ENCODE measurements around the gene TMBIM6. TPM values are rescaled to one million over a fixed set of nuclear protein-coding genes. Genes with fewer than 3 reads are reported as not detected.

The TMBIM6 gene
- total RNA-seq, 1 donor from 2014 or later, result 571 TPM

GRCh38 chr12:49793620-49794019, 52.3 kb downstream of the TMBIM6 start:
- Mint-ChIP-seq H3K27me3 (ENCODE audit: unreplicated experiment) (peaks cover 10% of the 10 kb centered on the region), H3K4me3 (ENCODE audit: unreplicated experiment) (no peak overlapping the region), H3K36me3 (ENCODE audit: low read depth, unreplicated experiment) (peaks cover 22% of the 10 kb centered on the region), H3K27ac (ENCODE audit: unreplicated experiment) (no peak overlapping the region), H3K4me1 (ENCODE audit: unreplicated experiment) (peaks cover 15% of the 10 kb centered on the region), H3K9me3 (ENCODE audit: unreplicated experiment) (no peaks in the 10 kb centered on the region)
- no peak for DNase-seq (ENCODE audit: low spot score)
- TF ChIP-seq, protein P1, sequence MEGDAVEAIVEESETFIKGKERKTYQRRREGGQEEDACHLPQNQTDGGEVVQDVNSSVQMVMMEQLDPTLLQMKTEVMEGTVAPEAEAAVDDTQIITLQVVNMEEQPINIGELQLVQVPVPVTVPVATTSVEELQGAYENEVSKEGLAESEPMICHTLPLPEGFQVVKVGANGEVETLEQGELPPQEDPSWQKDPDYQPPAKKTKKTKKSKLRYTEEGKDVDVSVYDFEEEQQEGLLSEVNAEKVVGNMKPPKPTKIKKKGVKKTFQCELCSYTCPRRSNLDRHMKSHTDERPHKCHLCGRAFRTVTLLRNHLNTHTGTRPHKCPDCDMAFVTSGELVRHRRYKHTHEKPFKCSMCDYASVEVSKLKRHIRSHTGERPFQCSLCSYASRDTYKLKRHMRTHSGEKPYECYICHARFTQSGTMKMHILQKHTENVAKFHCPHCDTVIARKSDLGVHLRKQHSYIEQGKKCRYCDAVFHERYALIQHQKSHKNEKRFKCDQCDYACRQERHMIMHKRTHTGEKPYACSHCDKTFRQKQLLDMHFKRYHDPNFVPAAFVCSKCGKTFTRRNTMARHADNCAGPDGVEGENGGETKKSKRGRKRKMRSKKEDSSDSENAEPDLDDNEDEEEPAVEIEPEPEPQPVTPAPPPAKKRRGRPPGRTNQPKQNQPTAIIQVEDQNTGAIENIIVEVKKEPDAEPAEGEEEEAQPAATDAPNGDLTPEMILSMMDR (IDR thresholded peaks at IDR 0.05; ENCODE audit: unreplicated experiment), result no peak

GRCh38 chr12:49794021-49794420, 52.7 kb downstream of the TMBIM6 start:
- Mint-ChIP-seq H3K4me1 (ENCODE audit: unreplicated experiment) (peaks cover 15% of the 10 kb centered on the region), H3K4me3 (ENCODE audit: unreplicated experiment) (peak overlapping the region; percentile 42), H3K27me3 (ENCODE audit: unreplicated experiment) (peaks cover 11% of the 10 kb centered on the region), H3K9me3 (ENCODE audit: unreplicated experiment) (no peaks in the 10 kb centered on the region), H3K27ac (ENCODE audit: unreplicated experiment) (no peak overlapping the region), H3K36me3 (ENCODE audit: low read depth, unreplicated experiment) (peaks cover 26% of the 10 kb centered on the region)
- TF ChIP-seq, protein P1 (IDR thresholded peaks at IDR 0.05; ENCODE audit: unreplicated experiment), result no peak
- DNase-seq (ENCODE audit: low spot score), result no peak

DNA sequence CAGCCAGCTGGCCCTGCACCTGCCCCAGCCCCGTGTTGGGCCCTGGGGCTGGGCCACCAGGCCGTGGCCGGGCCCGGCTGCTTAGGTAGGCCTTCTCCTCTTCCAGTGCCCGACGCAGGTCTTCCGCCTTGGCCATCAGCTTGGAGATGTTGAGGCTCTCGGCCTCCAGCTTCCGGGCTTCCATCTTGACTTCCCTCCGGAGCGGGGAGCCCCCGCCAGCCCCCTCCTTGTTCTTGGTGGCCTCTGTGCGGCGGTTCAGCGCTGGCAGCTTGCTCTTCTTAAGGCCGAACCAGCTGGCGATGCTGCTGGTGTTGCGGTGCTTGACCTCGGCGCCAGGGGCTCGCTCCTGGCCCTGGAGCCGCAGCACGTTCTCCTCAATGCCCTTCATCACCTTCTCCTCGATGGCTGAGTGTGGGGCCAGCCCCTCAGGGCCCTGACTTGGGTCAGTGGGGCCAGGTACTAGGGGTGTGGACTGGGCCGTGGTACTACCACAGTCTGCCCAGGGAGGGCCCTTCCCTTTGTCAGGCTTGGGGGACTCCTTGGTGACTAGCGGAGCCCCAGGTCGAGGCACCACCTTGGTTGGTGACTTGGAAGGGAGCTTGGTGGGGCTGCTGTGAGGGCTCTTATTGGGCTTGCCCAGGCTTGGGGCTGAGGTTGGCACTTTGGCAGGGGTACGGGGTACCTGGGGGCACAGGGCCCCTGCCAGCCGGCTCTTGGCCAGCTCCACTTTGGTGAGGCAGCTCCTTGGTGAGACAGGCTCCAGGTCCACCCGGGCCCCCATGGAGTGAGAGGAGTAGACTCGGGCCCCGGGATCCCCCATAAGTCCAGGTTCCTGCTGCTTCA, 53.7 kb downstream of the TMBIM6 start:
- Mint-ChIP-seq H3K4me1 (ENCODE audit: unreplicated experiment) (peaks cover 12% of the 10 kb centered on the region), H3K36me3 (ENCODE audit: low read depth, unreplicated experiment) (peaks cover 27% of the 10 kb centered on the region), H3K4me3 (ENCODE audit: unreplicated experiment) (no peak overlapping the region), H3K27me3 (ENCODE audit: unreplicated experiment) (peaks cover 12% of the 10 kb centered on the region), H3K9me3 (ENCODE audit: unreplicated experiment) (no peaks in the 10 kb centered on the region), H3K27ac (ENCODE audit: unreplicated experiment) (no peak overlapping the region)
- DNase-seq (ENCODE audit: low spot score), result no peak
- TF ChIP-seq, protein P1 (IDR thresholded peaks at IDR 0.05; ENCODE audit: unreplicated experiment), result no peak

DNA sequence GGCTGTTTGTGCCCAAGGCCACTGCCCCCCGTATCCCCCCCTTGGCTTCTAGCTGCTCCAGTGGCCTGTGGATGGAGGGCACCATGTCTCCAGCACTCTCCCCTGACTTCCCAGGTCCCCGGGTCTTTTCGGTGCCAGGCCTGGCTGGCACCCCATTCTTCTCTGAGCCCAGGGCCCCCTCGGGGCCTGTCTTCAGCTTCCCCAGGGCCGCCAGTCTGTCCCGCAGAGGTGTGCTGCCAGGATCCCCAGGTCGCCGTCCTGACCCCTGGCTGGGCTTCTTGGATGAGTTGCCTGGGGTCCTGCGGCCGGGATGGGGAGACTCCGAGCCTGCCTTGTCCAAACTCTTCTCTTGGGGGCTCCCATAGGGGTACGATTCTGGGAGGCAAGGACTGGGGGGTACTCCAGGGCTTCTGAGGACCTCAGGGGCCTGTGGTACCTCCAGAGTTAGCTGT, 54.3 kb downstream of the TMBIM6 start:
- H3K4me1 Mint-ChIP-seq (ENCODE audit: unreplicated experiment), result peaks cover 9% of the 10 kb centered on the region
- DNase-seq (ENCODE audit: low spot score), result no peak
- H3K36me3 Mint-ChIP-seq (ENCODE audit: low read depth, unreplicated experiment), result peaks cover 27% of the 10 kb centered on the region
- no peaks in the 10 kb centered on the region for H3K9me3 Mint-ChIP-seq (ENCODE audit: unreplicated experiment)
- H3K27ac Mint-ChIP-seq (ENCODE audit: unreplicated experiment), result no peak overlapping the region
- TF ChIP-seq, protein P1 (IDR thresholded peaks at IDR 0.05; ENCODE audit: unreplicated experiment), result no peak
- H3K4me3 Mint-ChIP-seq (ENCODE audit: unreplicated experiment), result peak overlapping the region; percentile 25
- H3K27me3 Mint-ChIP-seq (ENCODE audit: unreplicated experiment), result peaks cover 12% of the 10 kb centered on the region

GRCh38 chr12:49796155-49796554, 54.8 kb downstream of the TMBIM6 start:
- H3K36me3 Mint-ChIP-seq (ENCODE audit: low read depth, unreplicated experiment), result peaks cover 24% of the 10 kb centered on the region
- H3K27ac Mint-ChIP-seq (ENCODE audit: unreplicated experiment), result no peak overlapping the region
- H3K27me3 Mint-ChIP-seq (ENCODE audit: unreplicated experiment), result peaks cover 12% of the 10 kb centered on the region
- peaks cover 4% of the 10 kb centered on the region for H3K4me1 Mint-ChIP-seq (ENCODE audit: unreplicated experiment)
- H3K9me3 Mint-ChIP-seq (ENCODE audit: unreplicated experiment), result no peaks in the 10 kb centered on the region
- TF ChIP-seq, protein P1 (IDR thresholded peaks at IDR 0.05; ENCODE audit: unreplicated experiment), result no peak
- H3K4me3 Mint-ChIP-seq (ENCODE audit: unreplicated experiment), result peak overlapping the region; percentile 25
- DNase-seq (ENCODE audit: low spot score), result no peak

All from endothelial cell (in vitro differentiated cells).